ENCODE data around the gene ZNF438. TPM values are rescaled to one million over a fixed set of nuclear protein-coding genes. Genes with fewer than 3 reads are reported as not detected.

Gene ZNF438
- total RNA-seq, 1 donor from 2014 or later, result 3.9 TPM

DNA sequence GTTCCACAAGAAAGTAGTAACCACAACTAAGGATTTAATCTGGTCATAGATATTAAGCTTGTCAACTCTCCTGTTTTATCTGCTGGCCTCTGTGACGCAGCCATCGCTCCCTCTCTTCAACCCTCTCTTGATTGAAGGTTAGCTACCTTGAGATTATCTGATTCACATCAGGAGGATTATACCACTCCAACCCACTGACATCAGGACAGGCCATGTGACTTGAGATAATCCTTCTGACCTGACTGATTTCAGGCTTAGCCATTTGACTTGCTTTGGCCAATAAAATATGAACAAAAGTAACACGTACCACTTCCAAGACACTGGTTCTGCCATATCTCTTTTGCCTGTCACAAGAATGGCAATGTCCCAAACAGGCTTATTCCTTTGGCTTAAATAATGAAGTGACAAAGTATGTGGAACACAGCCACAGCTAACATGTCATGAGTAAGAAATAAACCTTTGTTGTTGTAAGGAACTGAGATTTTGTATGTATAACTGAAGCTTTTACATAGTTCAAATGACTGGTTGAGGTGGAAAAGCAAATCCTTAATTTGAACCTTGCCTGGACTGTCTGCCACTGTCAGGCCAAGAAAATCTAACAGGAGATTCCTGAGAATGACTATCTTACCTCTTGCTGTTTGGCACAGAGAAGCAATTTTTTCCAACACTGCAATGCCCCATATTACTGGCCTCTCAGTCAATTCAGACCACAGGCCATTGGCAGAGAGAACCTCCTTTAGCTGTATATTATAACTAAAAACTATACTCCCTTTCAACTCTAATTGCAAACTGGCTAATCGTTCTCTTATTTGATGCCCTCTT, 13.9 kb downstream of the ZNF438 start:
- Mint-ChIP-seq H3K9me3 (no peaks in the 10 kb centered on the region), H3K36me3 (ENCODE audit: low read depth) (no peaks in the 10 kb centered on the region), H3K4me3 (no peak overlapping the region), H3K27me3 (no peaks in the 10 kb centered on the region), H3K4me1 (no peaks in the 10 kb centered on the region), H3K27ac (no peak overlapping the region)
- POLR2A ChIA-PET, result no interaction called here
- TF ChIP-seq, protein P1, sequence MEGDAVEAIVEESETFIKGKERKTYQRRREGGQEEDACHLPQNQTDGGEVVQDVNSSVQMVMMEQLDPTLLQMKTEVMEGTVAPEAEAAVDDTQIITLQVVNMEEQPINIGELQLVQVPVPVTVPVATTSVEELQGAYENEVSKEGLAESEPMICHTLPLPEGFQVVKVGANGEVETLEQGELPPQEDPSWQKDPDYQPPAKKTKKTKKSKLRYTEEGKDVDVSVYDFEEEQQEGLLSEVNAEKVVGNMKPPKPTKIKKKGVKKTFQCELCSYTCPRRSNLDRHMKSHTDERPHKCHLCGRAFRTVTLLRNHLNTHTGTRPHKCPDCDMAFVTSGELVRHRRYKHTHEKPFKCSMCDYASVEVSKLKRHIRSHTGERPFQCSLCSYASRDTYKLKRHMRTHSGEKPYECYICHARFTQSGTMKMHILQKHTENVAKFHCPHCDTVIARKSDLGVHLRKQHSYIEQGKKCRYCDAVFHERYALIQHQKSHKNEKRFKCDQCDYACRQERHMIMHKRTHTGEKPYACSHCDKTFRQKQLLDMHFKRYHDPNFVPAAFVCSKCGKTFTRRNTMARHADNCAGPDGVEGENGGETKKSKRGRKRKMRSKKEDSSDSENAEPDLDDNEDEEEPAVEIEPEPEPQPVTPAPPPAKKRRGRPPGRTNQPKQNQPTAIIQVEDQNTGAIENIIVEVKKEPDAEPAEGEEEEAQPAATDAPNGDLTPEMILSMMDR (IDR thresholded peaks at IDR 0.05), result no peak
- no peak for ATAC-seq (ENCODE audit: low read depth)
- intact Hi-C loops (cut with micrococcal nuclease), result no loop called here
- DNase-seq, result no peak
- CTCF ChIA-PET, result no interaction called here

GRCh38 chr10:31014161-31014875, 17.3 kb downstream of the ZNF438 start:
- ATAC-seq (ENCODE audit: low read depth), result no peak
- Mint-ChIP-seq H3K9me3 (no peaks in the 10 kb centered on the region), H3K4me1 (no peaks in the 10 kb centered on the region), H3K4me3 (no peak overlapping the region), H3K27ac (no peak overlapping the region), H3K27me3 (no peaks in the 10 kb centered on the region), H3K36me3 (ENCODE audit: low read depth) (no peaks in the 10 kb centered on the region)
- TF ChIP-seq, protein P1 (IDR thresholded peaks at IDR 0.05), result no peak
- intact Hi-C loops (cut with micrococcal nuclease), result no loop called here
- ChIA-PET POLR2A (no interaction called here), CTCF (no interaction called here)
- no peak for DNase-seq

GRCh38 chr10:31013331-31013730, 18.3 kb downstream of the ZNF438 start:
- no peak overlapping the region for H3K27ac Mint-ChIP-seq
- POLR2A ChIA-PET, result no interaction called here
- H3K27me3 Mint-ChIP-seq, result no peaks in the 10 kb centered on the region

DNA sequence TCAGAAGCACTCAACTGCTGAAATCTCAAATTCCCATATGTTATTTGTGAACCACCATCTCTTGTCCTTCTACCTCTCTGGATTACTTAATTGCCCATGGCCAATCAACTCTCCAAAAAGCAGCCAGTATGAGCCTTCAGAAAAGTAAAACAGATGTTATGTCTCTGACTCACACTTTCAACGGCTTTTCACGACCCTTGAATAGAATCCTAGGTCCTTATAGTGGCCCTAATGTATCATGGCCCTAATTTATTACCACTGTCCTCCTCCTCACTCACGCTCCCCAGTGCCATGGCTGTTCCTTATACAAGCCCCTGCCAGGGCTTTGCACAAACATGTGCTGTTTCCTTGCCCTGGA, 20.0 kb downstream of the ZNF438 start:
- DNase-seq, result no peak
- Mint-ChIP-seq H3K27me3 (no peaks in the 10 kb centered on the region), H3K36me3 (ENCODE audit: low read depth) (no peaks in the 10 kb centered on the region), H3K4me1 (no peaks in the 10 kb centered on the region), H3K4me3 (no peak overlapping the region), H3K27ac (no peak overlapping the region), H3K9me3 (no peaks in the 10 kb centered on the region)
- ChIA-PET CTCF (no interaction called here), POLR2A (no interaction called here)
- no peak for ATAC-seq (ENCODE audit: low read depth)
- intact Hi-C loops (cut with micrococcal nuclease), result no loop called here
- TF ChIP-seq, protein P1 (IDR thresholded peaks at IDR 0.05), result no peak

More at GRCh38 chr10:31013331-31013730, 18.3 kb downstream of the ZNF438 start:
- intact Hi-C loops (cut with micrococcal nuclease), result no loop called here
- no peak overlapping the region for H3K4me3 Mint-ChIP-seq
- no peaks in the 10 kb centered on the region for H3K36me3 Mint-ChIP-seq (ENCODE audit: low read depth)
- H3K9me3 Mint-ChIP-seq, result no peaks in the 10 kb centered on the region
- ATAC-seq (ENCODE audit: low read depth), result no peak
- DNase-seq, result no peak
- H3K4me1 Mint-ChIP-seq, result no peaks in the 10 kb centered on the region
- CTCF ChIA-PET, result no interaction called here
- TF ChIP-seq, protein P1 (IDR thresholded peaks at IDR 0.05), result no peak

- TF ChIP-seq, protein P1 (IDR thresholded peaks at IDR 0.05), result no peak
- H3K9me3 Mint-ChIP-seq, result no peaks in the 10 kb centered on the region
- no peak for ATAC-seq (ENCODE audit: low read depth)
- no peak overlapping the region for H3K4me3 Mint-ChIP-seq
- ChIA-PET CTCF (no interaction called here), POLR2A (no interaction called here)
- H3K27ac Mint-ChIP-seq, result no peak overlapping the region
- H3K27me3 Mint-ChIP-seq, result no peaks in the 10 kb centered on the region
- no peaks in the 10 kb centered on the region for H3K36me3 Mint-ChIP-seq (ENCODE audit: low read depth)
- no peaks in the 10 kb centered on the region for H3K4me1 Mint-ChIP-seq
- DNase-seq, result no peak
- intact Hi-C loops (cut with micrococcal nuclease), result no loop called here
Observed at GRCh38 chr10:31011017-31011664, 20.5 kb downstream of the ZNF438 start.

All from activated B cell treated with CpG ODN at 0.5 μM for 24 hours (primary cell).